HG03095 (cell line): ENCODE data around the gene SUCLG1.
"Not testable (repeated sequence)": the region's sequence is repeated elsewhere in the genome, so short reads cannot be mapped to it uniquely, and the experiment has no call there.

ENCODE experiments used
- ATAC-seq: cut with Tn5 transposase; IDR thresholded peaks from one replicate; pipeline ENCODE4 v1.9.1; 2021; ENCODE audit warnings: moderate library complexity; ENCODE audit not compliant: unreplicated experiment

The SUCLG1 gene

GRCh38 chr2:84424152-84424551 lies 34.9 kb downstream of the SUCLG1 start:
- ATAC-seq, result no peak

DNA sequence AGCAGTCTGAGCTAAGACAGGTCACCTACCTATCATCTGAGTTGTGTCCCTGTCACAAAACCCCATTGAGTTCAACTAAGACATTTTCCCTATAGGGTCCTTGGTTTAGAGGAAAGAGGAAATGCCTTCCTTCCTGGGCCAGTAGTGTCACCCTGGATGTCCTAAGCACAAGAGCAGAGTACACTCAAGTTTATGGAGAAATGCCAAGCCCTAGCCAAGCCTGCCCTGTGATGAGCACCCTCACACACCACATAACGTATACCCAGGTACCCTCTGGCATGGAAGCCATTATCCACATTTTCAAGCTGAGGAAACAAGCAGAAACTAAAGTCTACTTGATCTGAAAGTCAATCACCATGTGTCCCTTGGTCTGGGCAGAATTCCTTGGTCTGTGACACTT lies 37.3 kb downstream of the SUCLG1 start:
- ATAC-seq, result no peak

DNA sequence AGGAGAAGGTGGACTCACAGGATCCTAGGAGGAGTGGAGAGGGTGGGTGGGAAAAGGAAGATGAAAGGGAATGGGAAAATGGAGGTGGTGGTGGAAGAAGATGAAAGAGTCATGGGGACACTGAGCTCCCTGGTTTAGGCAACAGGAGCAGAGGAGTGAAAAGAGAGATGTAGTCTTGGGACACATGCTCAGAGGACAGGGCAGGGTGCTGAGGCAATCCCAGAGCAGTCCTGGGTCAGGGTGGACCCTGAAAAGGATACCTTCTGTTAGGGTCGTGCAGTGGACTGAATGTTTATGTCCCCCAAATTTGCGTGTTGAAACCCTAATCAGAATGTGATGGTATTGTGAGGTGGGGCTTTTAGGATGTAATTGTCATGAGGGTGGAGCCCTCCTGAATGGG lies 37.9 kb downstream of the SUCLG1 start:
- no peak for ATAC-seq

- no peak for ATAC-seq
Observed at GRCh38 chr2:84417453-84418145, 41.5 kb downstream of the SUCLG1 start.

GRCh38 chr2:84409531-84409930 lies 49.5 kb downstream of the SUCLG1 start:
- no peak for ATAC-seq

DNA sequence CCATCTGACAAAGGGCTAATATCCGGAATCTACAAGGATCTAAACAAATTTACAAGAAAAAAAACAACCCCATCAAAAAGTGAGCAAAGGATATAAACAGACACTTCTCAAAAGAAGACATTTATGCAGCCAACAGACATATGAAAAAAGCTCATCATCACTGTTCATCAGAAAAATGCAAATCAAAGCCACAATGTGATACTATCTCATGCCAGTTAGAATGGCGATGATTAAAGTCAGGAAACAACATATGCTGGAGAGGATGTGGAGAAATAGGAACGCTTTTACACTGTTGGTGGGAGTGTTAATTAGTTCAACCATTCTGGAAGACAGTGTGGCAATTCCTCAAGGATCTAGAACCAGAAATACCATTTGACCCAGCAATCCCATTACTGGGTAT lies 57.0 kb downstream of the SUCLG1 start:
- ATAC-seq, result not testable (repeated sequence)

DNA sequence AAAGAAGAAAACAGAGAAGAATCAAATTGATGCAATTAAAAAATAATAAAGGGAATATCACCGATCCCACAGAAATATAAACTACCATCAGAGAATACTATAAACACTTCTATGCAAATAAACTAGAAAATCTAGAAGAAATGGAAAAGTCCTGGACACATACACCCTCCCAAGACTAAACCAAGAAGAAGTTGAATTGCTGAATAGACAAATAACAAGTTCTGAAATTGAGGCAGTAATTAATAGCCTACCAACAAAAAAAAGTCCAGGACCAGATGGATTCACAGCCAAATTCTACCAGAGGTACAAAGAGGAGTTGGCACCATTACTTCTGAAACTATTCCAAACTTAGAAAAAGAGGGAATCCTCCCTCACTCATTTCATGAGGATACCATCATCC lies 59.2 kb downstream of the SUCLG1 start:
- not testable (repeated sequence) for ATAC-seq

GRCh38 chr2:84395820-84396219 lies 63.3 kb downstream of the SUCLG1 start:
- ATAC-seq, result no peak

DNA sequence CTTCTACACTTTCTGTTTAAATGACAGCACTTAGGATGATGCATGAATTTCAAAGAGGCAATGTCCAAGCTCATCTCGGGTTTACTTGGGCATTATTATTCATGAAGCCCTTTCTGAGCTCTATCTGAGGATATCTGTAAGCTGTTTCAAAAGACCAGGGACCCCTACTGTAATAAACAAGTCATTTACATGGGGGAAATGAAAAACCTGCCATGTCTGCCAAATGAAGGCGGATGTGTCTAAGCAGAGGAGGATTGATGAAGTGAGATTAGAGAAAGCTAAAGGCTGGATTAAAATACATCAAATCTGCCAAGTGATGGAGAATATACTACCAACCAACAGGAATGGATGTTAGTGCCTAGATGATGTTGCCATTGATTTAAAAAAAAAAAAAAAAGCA lies 64.5 kb downstream of the SUCLG1 start:
- ATAC-seq, result no peak

DNA sequence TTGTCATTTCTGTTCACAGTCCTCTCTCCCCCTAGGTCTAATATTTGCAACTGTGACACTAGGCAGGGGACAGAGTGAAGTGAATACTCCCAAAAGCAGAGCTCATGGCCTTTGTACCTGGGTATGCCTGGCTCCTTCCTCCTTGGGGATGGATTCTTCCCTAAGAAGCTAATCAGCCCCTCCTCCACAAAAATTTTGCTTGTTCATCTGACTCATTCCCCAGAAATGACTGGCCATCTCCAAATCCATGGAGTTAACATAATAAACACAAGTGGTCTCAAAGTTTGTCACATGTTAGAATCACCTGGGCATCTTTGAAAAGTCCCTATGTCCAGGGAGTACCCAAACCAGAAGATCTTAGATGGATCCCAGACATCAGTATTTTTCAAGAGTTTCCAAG lies 65.3 kb downstream of the SUCLG1 start:
- no peak for ATAC-seq

- no peak for ATAC-seq
Observed at GRCh38 chr2:84389794-84390193, 69.3 kb downstream of the SUCLG1 start.

GRCh38 chr2:84388921-84389490 lies 70.1 kb downstream of the SUCLG1 start:
- ATAC-seq, result no peak

DNA sequence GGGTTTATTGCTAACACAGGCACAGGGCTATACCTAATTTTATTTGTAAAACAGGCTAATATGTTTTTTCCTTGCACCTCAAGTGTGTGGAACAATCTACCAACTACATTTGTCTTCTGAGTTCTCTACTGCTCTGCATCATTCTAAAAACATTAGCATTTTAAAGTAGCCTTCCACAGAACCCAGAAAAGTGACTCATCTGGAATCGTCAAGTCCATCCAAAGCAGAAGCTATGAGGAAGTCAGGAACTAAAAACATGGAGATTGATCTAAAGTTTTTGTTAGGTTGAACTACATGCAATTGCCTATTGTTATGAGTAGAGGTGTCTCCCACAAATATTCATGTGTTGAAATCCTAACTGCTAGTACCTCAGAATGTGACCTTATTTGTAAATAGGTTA lies 70.9 kb downstream of the SUCLG1 start:
- ATAC-seq, result no peak

DNA sequence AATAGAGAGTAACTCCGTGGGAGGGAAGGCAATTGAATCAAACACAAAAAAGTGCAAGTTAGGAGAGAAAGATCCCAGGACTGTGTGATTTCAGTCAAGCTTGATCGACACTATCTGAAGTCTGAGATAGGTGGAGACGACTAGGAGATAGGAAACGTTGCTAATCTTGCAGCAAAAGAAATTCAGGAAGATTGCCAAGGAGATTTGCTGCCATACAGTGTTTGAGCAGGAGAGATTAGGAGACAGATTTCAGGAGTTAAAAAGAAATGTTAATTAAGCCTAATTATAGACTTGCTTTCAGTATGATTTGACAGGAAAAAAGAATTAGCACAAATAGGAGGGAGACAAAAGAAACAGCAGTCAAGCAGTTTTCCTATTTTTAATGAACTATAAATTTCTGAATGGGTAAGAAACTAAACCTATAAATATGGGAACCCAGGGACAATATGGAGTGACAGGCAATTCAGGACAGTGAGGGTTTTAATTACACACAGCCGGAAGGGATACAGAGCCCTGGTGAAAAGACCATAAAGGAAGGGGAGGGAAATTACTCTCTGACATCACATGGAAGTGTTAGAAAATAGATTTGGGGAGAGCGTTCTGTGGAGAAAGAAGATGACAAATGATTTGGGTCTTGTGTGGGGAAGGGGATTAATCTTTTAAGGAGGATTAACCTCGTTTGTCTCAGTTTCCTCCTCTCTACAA lies 72.6 kb downstream of the SUCLG1 start:
- no peak for ATAC-seq

DNA sequence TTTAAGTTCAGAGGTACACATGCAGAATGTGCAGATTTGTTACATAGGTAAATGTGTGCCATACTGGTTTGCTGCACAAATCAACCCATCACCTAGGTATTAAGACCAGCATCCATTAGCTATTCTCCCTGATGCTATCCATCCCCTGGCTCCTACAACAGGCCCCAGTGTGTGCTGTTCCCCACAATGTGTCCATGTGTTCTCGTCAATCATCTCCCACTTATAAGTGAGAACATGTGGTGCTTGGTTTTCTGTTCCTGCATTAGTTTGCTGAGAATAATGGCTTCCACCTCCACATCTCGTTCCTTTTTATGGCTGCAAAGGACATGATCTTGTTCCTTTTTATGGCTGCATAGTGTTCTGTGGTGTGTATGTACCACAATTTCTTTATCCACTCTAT lies 75.8 kb downstream of the SUCLG1 start:
- no peak for ATAC-seq

- no peak for ATAC-seq
Observed at GRCh38 chr2:84380875-84381274, 78.2 kb downstream of the SUCLG1 start.

- no peak for ATAC-seq
Observed at GRCh38 chr2:84378960-84379359, 80.1 kb downstream of the SUCLG1 start.

GRCh38 chr2:84375020-84375419 lies 84.1 kb downstream of the SUCLG1 start:
- no peak for ATAC-seq

DNA sequence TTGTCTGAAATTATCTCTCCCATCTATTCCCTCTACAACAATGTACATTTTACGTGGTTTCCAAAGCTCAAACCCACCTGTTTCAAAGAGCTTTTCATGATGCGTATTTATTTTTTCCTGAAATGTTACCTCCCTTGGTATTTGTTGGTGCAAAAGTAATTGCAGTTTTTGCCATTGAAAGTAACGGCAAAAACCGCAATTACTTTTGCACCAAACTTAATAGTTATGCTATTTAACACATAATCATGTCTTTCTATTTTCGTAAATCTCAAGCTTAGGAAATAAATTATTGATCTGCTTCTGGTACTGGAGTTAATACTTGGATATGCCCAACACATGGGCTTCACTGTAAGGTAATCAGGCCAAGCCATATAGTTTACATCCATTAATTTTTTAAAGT lies 85.2 kb downstream of the SUCLG1 start:
- no peak for ATAC-seq
